HepG2 (cell line): Measurements from ENCODE around the gene SETD7. TPM values are rescaled to one million over a fixed set of nuclear protein-coding genes. Genes with fewer than 3 reads are reported as not detected.
A peak's percentile ranks its signal among the peaks of the same experiment; 100 is the strongest.

Experiments used
- ATAC-seq: fragments of 200-7000 bp; cut with Tn5 transposase; 3 replicates; pipeline ENCODE4 v1.9.1; 2020; ENCODE audit warnings: mild to moderate bottlenecking, moderate library complexity
- BruUV-seq: library from RNA; stranded (reverse); fragments of 400-500 nt; replicated peaks from 2 replicates; lab custom pipeline; 2021; lab: Mats Ljungman, UMichigan
- CTCF ChIA-PET: fragments of 300-600 bp; formaldehyde crosslinking; extraction: SDS; loops from one replicate; lab custom pipeline; 2021; ENCODE audit warnings: low total read pairs, inconsistent platforms, low intra/inter-chr PET ratio; lab: Yijun Ruan, JAX
- POLR2A ChIA-PET: fragments of 350-600 bp; sonication (Branson Sonifier 250); formaldehyde crosslinking; loops from one replicate; lab custom pipeline; 2020; ENCODE audit warnings: antibody characterized with exemption, inconsistent platforms; lab: Yijun Ruan, JAX
- DNase-seq: peaks from one replicate; pipeline ENCODE4 v3.0.0-alpha.2; 2015; ENCODE audit warnings: low spot score
- FAIRE-seq: peaks from 3 replicates; lab custom pipeline; 2011; peaks lifted over from hg19 to GRCh38; lab: Jason Lieb, UNC
- H2AFZ ChIP-seq: one replicate; pipeline ENCODE4 v1.6.1; 2011; ENCODE audit warnings: low read length, inconsistent platforms
- H3K27ac ChIP-seq: fragments of 300-600 bp; 3 replicates; pipeline ENCODE4 v1.8.0; 2011; ENCODE audit warnings: mixed run types, mild to moderate bottlenecking, mixed read lengths, low read length, inconsistent platforms; ENCODE audit not compliant: insufficient read depth; ENCODE audit errors: extremely low read length
- H3K27me3 ChIP-seq, 2 experiments: fragments of 200-600 bp in 1 of 2; 2 replicates in 1 of 2; 3 replicates in 1 of 2; pipeline versions ENCODE4 v1.6.0 to v1.8.0; 2011; ENCODE audit warnings: low read length in 2 of 2, mild to moderate bottlenecking in 2 of 2, moderate library complexity in 2 of 2, inconsistent platforms in 1 of 2; ENCODE audit not compliant: insufficient read depth in 2 of 2, control insufficient read depth in 1 of 2
- H3K36me3 ChIP-seq, 2 experiments: fragments of 200-600 bp in 1 of 2; replicated peaks in 1 of 2; 2 replicates in 1 of 2; 3 replicates in 1 of 2; pipeline versions ENCODE4 v1.5.1 to v1.8.0; 2011; ENCODE audit warnings: low read length in 2 of 2, inconsistent platforms in 1 of 2; ENCODE audit not compliant: insufficient read depth in 2 of 2, control insufficient read depth in 1 of 2
- H3K4me1 ChIP-seq: 2 replicates; pipeline ENCODE4 v1.5.1; 2012; ENCODE audit warnings: low read length, inconsistent platforms; ENCODE audit not compliant: insufficient read depth
- H3K4me2 ChIP-seq: 2 replicates; pipeline ENCODE4 v1.6.0; 2011; ENCODE audit warnings: low read depth, low read length, inconsistent platforms
- H3K4me3 ChIP-seq, 3 experiments: fragments of 200-600 bp in 1 of 3; sonication (generic), shearing (Covaris generic) in 1 of 3; replicated peaks in 1 of 3; 2 replicates each; pipeline ENCODE4 v1.5.1; 2011 to 2016; ENCODE audit warnings: low read length in 3 of 3, inconsistent platforms in 2 of 3, low read depth in 2 of 3, mild to moderate bottlenecking in 2 of 3, control low read depth in 1 of 3, mixed read lengths in 1 of 3; ENCODE audit not compliant: insufficient read depth in 1 of 3
- H3K79me2 ChIP-seq: one replicate; pipeline ENCODE4 v1.6.1; 2011; ENCODE audit warnings: low read length, inconsistent platforms; ENCODE audit not compliant: insufficient read depth
- H3K9ac ChIP-seq: 2 replicates; pipeline ENCODE4 v1.6.0; 2011; ENCODE audit warnings: mild to moderate bottlenecking, low read depth, low read length, inconsistent platforms; ENCODE audit not compliant: insufficient read depth
- H3K9me3 ChIP-seq: 2 replicates; pipeline ENCODE4 v1.5.1; 2012; ENCODE audit warnings: mild to moderate bottlenecking, low read length
- H4K20me1 ChIP-seq: 2 replicates; pipeline ENCODE4 v1.6.0; 2011; ENCODE audit warnings: inconsistent platforms, mild to moderate bottlenecking, low read length, moderate library complexity; ENCODE audit not compliant: insufficient read depth
- HNRNPLL ChIP-seq: fragments of 200-400 bp; formaldehyde crosslinking; IDR thresholded peaks from 2 replicates; pipeline ENCODE4 v1.6.1; 2017; ENCODE audit warnings: mild to moderate bottlenecking, low read depth, low read length; ENCODE audit not compliant: poor library complexity, severe bottlenecking
- KLF11 ChIP-seq: IDR thresholded peaks from 2 replicates; pipeline ENCODE4 v1.6.1; 2016; ENCODE audit warnings: missing compliant biosample characterization
- MBD4 ChIP-seq: IDR thresholded peaks from 2 replicates; pipeline ENCODE4 v1.6.1; 2012; ENCODE audit warnings: low read length, inconsistent platforms, borderline replicate concordance
- MEF2D ChIP-seq: sonication (generic); formaldehyde crosslinking; IDR thresholded peaks from 2 replicates; pipeline ENCODE4 v1.5.1; 2020; ENCODE audit warnings: mild to moderate bottlenecking, missing genetic modification reagents
- NFIB ChIP-seq: sonication (generic); formaldehyde crosslinking; IDR thresholded peaks from 2 replicates; pipeline ENCODE4 v1.9.0; 2021; ENCODE audit warnings: missing genetic modification reagents, mild to moderate bottlenecking, borderline replicate concordance
- POLR2A ChIP-seq, 2 experiments: IDR thresholded peaks; 2 replicates each; pipeline ENCODE4 v1.6.1; 2011; ENCODE audit warnings: low read depth in 2 of 2, low read length in 2 of 2, mild to moderate bottlenecking in 1 of 2, moderate library complexity in 1 of 2; ENCODE audit not compliant: insufficient read depth in 1 of 2
- SP1 ChIP-seq, 2 experiments: fragments of 450-650 bp in 1 of 2; sonication (generic) in 1 of 2; formaldehyde crosslinking in 1 of 2; IDR thresholded peaks; 2 replicates each; pipeline versions ENCODE4 v1.4.0 to v1.6.1; 2016 to 2020; ENCODE audit warnings: missing genetic modification reagents in 1 of 2
- SP140L ChIP-seq: sonication (generic); formaldehyde crosslinking; IDR thresholded peaks from 2 replicates; pipeline ENCODE4 v1.4.0; 2020; ENCODE audit warnings: missing genetic modification reagents, borderline replicate concordance
- YY1 ChIP-seq: IDR thresholded peaks from 2 replicates; pipeline ENCODE4 v1.6.1; 2011; ENCODE audit warnings: low read length, low read depth, moderate library complexity, mild to moderate bottlenecking; ENCODE audit not compliant: insufficient read depth, insufficient replicate concordance
- ZFP82 ChIP-seq: sonication (generic); formaldehyde crosslinking; IDR thresholded peaks from 2 replicates; pipeline ENCODE4 v1.5.1; 2020; ENCODE audit warnings: mild to moderate bottlenecking, missing genetic modification reagents, borderline replicate concordance
- ZNF512 ChIP-seq: sonication (generic); formaldehyde crosslinking; IDR thresholded peaks from 2 replicates; pipeline ENCODE4 v1.4.0; 2020; ENCODE audit warnings: mild to moderate bottlenecking, missing genetic modification reagents
- WGBS: methylation state at CpG from one replicate; pipeline ENCODE4 v1.1.6; 2017; ENCODE audit warnings: low lambda C conversion rate; 5-methylcytosine and 5-hydroxymethylcytosine counted together
- in situ Hi-C: cut with HindIII; loops from 2 replicates; pipeline ENCODE4 v1.10.0; 2017; ENCODE audit warnings: low pct_unique_long_range_greater_than_20kb; ENCODE audit not compliant: extremely low pct_ligation_motif_present
- intact Hi-C: fragments of 100-400 bp; cut with micrococcal nuclease; formaldehyde crosslinking; loops from one replicate; pipeline ENCODE4 v1.10.0; 2022; ENCODE audit not compliant: unreplicated experiment
- polyA plus RNA-seq, 8 experiments: library from polyadenylated mRNA; depleted of rRNA in 3 of 8; stranded (reverse) in 7 of 8; unstranded in 1 of 8; fragments of >200 nt; fragmentation: Illumina TruSeq in 4 of 8; extraction: Trizol in 4 of 8; gene quantifications; 2 replicates each; pipeline versions ENCODE4 v1.2.1 to v1.2.3, GENCODE V29; 2011 to 2016; ENCODE audit warnings: low read depth in 4 of 8, missing spikeins in 1 of 8, mixed read lengths in 1 of 8; ENCODE audit not compliant: insufficient read depth in 1 of 8
- total RNA-seq, 5 experiments: library from RNA; depleted of rRNA; stranded (reverse); fragments of >200 nt; fragmentation: Illumina TruSeq; extraction: Trizol; gene quantifications; 2 replicates each; pipeline ENCODE4 v1.2.3, GENCODE V29; 2016; ENCODE audit warnings: low read depth in 1 of 5
- TF ChIP-seq, protein P1 (sequence below), 2 experiments: IDR thresholded peaks; 2 replicates each; pipeline ENCODE4 v1.6.1; 2011 to 2012; ENCODE audit warnings: low read length in 2 of 2, borderline replicate concordance in 1 of 2, low read depth in 1 of 2, mild to moderate bottlenecking in 1 of 2, moderate library complexity in 1 of 2
- TF ChIP-seq, protein P2 (sequence below): sonication (generic); formaldehyde crosslinking; IDR thresholded peaks from 2 replicates; pipeline ENCODE4 v1.5.0; 2020; ENCODE audit warnings: missing genetic modification reagents
- TF ChIP-seq, protein P3 (sequence below): IDR thresholded peaks from 2 replicates; pipeline ENCODE4 v1.6.1; 2016; ENCODE audit warnings: missing compliant biosample characterization, missing genetic modification reagents, borderline replicate concordance

The SETD7 gene
- total and polyA plus RNA-seq, 2 of the 13 experiments (the other 11 are each of a cell fraction or from before 2014, with no cell fraction given), result 0.08 to 0.22 TPM

- TF ChIP-seq, protein P1, sequence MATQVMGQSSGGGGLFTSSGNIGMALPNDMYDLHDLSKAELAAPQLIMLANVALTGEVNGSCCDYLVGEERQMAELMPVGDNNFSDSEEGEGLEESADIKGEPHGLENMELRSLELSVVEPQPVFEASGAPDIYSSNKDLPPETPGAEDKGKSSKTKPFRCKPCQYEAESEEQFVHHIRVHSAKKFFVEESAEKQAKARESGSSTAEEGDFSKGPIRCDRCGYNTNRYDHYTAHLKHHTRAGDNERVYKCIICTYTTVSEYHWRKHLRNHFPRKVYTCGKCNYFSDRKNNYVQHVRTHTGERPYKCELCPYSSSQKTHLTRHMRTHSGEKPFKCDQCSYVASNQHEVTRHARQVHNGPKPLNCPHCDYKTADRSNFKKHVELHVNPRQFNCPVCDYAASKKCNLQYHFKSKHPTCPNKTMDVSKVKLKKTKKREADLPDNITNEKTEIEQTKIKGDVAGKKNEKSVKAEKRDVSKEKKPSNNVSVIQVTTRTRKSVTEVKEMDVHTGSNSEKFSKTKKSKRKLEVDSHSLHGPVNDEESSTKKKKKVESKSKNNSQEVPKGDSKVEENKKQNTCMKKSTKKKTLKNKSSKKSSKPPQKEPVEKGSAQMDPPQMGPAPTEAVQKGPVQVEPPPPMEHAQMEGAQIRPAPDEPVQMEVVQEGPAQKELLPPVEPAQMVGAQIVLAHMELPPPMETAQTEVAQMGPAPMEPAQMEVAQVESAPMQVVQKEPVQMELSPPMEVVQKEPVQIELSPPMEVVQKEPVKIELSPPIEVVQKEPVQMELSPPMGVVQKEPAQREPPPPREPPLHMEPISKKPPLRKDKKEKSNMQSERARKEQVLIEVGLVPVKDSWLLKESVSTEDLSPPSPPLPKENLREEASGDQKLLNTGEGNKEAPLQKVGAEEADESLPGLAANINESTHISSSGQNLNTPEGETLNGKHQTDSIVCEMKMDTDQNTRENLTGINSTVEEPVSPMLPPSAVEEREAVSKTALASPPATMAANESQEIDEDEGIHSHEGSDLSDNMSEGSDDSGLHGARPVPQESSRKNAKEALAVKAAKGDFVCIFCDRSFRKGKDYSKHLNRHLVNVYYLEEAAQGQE (IDR thresholded peaks at IDR 0.05; ENCODE audit: borderline replicate concordance in 1 of 2, low read depth in 1 of 2, low read length in 2 of 2), result no peak
- TF ChIP-seq POLR2A (IDR thresholded peaks at IDR 0.05; ENCODE audit: insufficient read depth in 1 of 2, low read depth in 2 of 2, low read length in 2 of 2) (no peak), YY1 (no peak), ZNF512 (CRISPR knock-in tag) (no peak)
- TF ChIP-seq, protein P2, sequence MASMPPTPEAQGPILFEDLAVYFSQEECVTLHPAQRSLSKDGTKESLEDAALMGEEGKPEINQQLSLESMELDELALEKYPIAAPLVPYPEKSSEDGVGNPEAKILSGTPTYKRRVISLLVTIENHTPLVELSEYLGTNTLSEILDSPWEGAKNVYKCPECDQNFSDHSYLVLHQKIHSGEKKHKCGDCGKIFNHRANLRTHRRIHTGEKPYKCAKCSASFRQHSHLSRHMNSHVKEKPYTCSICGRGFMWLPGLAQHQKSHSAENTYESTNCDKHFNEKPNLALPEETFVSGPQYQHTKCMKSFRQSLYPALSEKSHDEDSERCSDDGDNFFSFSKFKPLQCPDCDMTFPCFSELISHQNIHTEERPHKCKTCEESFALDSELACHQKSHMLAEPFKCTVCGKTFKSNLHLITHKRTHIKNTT (CRISPR knock-in tag), result no peak
- TF ChIP-seq, all 625 proteins: peak for 0
These were observed 32.9 kb downstream of the SETD7 start (continued) for GRCh38 chr4:139523076-139523475.

GRCh38 chr4:139522457-139522856, 33.6 kb downstream of the SETD7 start:
- no peak overlapping the region for H3K4me2 ChIP-seq
- no peaks in the 10 kb centered on the region for H4K20me1 ChIP-seq
- no TSS peak for BruUV-seq
- H2AFZ ChIP-seq, result no peak overlapping the region
- no peak overlapping the region for H3K4me3 ChIP-seq
- TF ChIP-seq ZFP82 (CRISPR knock-in tag), result no peak
- TF ChIP-seq, protein P3, sequence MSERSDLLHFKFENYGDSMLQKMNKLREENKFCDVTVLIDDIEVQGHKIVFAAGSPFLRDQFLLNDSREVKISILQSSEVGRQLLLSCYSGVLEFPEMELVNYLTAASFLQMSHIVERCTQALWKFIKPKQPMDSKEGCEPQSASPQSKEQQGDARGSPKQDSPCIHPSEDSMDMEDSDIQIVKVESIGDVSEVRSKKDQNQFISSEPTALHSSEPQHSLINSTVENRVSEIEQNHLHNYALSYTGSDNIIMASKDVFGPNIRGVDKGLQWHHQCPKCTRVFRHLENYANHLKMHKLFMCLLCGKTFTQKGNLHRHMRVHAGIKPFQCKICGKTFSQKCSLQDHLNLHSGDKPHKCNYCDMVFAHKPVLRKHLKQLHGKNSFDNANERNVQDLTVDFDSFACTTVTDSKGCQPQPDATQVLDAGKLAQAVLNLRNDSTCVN, result no peak
- no peak for TF ChIP-seq NFIB (CRISPR knock-in tag)
- no peak for TF ChIP-seq MBD4
- no peak for TF ChIP-seq HNRNPLL
- TF ChIP-seq SP1 (IDR thresholded peaks at IDR 0.05), result no peak
- TF ChIP-seq SP1 (CRISPR knock-in tag; IDR thresholded peaks at IDR 0.05), result no peak
- TF ChIP-seq MEF2D (CRISPR knock-in tag), result no peak
- no peak for TF ChIP-seq KLF11 (CRISPR knock-in tag)
- TF ChIP-seq SP140L (CRISPR knock-in tag), result no peak
- 0 out of 2 replicates have a peak, but pooled peaks cover 7% of the 10 kb centered on the region for H3K4me1 ChIP-seq
- 26% methylated on average over 4 of the region's 4 CpGs for WGBS
- intact Hi-C loops (no loop called here), in situ Hi-C loops (no loop called here)
- no peaks in the 10 kb centered on the region; a peak in 1 of 5 replicates for H3K27me3 ChIP-seq
- no peaks in the 10 kb centered on the region for H3K79me2 ChIP-seq
- peak; percentile 90 for ATAC-seq
- FAIRE-seq, result no peak
- DNase-seq, result peak; percentile 5
- ChIA-PET POLR2A (no interaction called here), CTCF (no interaction called here)
- no peaks in the 10 kb centered on the region for H3K36me3 ChIP-seq
- no peaks in the 10 kb centered on the region for H3K9me3 ChIP-seq
- no peak overlapping the region for H3K27ac ChIP-seq
- H3K9ac ChIP-seq, result no peak overlapping the region
